GM18870 (cell line): ENCODE results near the gene IP6K1.

Source experiments
- ATAC-seq: cut with Tn5 transposase; IDR thresholded peaks from one replicate; pipeline ENCODE4 v1.9.1; 2021; ENCODE audit warnings: moderate library complexity; ENCODE audit not compliant: unreplicated experiment

The IP6K1 gene

DNA sequence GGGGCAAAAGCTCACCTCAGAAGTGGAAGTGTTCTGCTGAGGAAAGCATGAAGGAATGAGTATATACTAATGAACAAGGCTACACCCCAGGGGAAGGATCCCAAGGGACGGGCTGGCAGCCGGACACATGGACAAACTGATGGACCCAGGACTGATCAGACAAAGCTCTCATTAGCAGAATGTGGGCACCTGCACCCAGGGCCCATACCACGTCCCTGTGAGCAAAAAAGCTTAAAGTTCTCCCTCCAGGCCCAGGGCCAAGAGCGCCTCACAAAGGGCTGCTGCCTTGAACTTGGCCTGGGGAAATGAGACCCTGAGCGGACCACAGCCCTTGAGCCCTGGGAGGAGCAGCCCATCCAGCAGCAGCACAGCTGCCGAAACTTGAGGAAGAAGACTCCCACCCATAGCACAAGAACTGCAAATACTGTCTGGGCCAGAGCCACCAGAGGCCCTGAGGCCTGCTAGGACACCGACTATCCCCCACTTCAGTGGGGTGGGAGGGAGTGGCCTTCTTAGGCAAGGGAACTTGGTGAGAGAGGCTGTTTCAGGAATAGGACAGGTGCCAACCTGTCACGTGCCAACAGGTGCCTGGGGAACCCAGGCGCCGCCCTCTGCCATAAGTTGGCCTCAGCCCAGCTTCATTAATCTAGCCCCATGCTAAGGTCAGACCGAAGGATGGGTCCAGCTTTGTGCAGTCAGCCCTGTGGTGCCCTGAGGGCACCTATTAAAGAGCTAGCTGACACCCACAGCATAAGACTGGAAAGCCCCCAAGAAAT, 60.2 kb downstream of the IP6K1 start:
- no peak for ATAC-seq

DNA sequence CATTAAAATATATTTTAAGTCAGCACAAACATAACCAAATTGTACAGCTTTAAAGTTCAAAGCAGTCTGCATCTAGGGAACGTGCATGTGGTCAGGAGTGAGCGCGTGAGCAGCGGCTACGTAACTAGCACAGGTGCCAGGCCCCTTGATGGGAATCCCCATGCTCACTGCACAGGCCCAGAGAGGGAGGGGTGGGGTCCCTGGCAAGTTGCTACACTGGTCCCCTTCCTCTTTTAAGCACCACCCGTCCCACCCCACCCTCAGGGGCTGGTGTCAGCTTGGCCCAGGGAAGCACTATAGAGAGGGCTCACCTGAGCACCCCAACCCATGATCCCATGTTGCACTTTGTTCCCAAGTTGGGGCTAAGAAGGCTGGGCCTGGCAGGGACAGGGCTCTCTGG, 61.8 kb downstream of the IP6K1 start:
- no peak for ATAC-seq

DNA sequence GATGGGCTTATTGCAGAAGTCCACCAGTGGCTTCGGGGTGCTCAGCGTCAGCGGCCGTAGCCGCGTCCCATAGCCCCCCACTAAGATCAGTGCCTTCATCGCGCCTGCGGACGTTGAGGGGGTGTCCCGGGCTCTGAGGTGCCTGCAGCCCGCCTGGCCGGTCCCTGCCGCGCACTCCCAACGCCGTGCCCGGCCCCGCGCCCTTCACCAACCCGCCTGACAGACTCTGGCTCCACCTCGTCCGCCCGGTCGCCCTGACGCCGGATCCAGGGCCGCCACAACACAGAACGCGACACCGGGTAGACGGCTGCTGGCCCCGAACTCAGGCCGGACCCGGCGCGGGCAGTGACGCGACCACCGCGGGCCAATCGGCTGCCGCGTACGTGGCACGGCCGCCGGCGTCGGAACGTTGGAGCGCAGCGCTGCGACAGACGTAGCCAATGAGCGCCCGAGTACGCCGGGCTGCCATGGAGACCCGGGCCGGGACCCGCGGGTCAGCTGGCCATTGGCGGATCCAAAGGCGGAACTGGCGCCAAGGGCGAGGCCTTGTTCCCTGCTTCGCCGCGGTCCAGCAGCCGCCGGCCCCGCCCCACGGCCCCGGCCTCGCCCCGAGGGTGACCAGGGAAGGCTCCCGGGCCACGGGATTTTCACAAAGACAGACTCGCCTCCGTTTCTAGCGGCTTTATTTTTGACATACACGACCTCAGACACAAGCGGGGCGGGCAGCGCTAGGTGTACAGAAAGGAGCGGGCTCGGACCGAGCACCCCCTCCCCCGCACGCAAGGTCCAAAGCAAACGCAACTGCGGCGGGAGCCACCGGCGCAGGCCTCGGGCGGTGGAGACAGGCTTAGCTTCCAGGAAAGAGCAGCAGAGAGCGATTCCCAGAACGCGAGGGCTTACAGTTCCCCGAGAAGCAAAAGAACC, 62.5 kb downstream of the IP6K1 start, which contains the start of gene GMPPB:
Gene GMPPB (minus strand): TSS at position 324 of the 924 bp plus-strand sequence. CDS start 225 bp downstream, at position 99.
- ATAC-seq, result peak; percentile 51

DNA sequence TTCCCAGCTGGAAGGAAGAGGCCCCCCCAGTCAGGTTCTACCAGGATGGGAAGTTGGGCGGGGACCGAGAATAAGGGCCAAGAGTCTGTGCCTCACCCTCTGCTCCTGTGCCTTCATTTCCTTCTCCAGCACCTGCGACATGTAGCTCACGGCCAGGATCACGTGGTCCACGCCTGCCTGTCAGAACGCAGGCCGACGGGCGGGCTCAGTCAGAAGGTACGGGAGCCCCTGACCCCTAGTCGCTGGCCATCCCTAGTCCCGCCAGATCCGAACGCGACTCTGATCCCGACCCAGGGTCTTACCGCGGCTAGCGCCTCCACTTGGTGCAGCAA, 63.1 kb downstream of the IP6K1 start:
- ATAC-seq, result no peak

DNA sequence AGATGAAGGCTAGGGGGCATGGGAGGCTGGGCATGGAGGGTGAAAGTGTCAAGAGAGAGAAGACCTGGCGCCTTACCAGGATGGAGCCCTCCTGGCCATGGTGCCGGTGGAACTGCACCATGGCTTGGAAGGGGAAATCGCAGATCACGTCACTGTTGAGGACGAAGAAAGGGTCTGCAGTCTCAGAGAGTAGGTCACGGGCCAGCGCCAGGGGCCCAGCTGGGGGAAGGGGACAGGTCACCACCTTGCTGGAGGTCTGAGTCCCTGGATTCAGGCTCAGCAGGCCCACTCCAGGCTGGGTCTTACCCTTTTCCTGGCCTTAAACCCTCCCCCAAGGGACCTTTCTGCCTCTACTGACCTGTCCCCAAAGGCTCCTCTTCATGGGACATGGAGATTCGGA, 63.4 kb downstream of the IP6K1 start:
- no peak for ATAC-seq

DNA sequence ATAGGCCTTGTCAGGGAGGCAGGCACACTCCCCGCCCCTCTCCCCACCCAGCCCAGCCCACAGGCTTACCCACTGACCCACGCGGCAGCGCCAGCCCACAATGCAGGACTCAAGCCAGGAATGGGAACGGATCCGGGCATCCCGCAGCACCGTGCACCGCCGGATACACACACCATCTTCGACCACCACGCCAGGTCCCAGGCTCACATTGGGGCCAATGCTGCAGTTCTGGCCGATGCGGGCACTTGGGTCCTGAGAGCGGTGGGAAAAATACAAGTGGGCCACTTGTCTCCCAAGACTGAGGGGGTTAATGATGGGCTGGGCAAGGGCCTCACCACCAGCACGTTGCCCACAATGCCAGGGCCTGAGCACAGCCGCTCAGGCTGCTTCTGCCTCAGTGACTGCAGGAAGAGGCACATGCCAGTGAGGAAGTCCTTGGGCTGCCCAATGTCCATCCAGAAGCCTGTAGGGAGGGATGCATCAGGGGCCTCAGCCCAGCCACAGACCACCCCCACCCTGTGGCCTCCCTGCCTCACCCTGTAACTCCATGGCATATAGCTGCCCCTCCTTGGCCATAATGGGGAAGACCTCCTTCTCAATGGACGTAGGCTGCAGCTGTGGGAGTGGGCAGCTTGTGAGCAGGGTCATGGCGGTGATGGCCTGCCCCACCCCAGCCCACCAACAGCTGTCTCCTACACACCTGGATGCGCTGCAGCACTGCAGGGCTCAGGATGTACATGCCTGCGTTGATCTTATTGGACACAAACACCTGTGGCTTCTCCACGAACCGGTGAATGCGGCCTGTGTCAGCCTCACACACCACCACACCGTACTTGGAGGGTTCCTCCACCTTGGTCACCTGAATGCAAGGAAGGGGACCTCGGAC, 64.2 kb downstream of the IP6K1 start:
- ATAC-seq, result no peak

DNA sequence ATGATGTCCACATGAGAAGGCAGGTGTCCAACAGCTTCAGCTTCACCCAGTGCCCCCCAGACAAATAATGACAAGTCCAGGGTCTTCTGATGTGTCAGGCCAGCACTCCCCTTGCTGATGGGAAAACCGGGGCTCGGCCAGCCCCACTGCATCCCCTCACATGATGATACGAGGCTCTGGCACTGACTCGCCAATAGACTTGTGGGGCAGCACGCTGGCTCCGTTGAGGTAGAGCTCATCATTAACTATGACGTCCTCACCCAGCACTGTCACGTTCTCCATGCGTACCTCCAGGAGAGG, 64.8 kb downstream of the IP6K1 start:
- ATAC-seq, result no peak

DNA sequence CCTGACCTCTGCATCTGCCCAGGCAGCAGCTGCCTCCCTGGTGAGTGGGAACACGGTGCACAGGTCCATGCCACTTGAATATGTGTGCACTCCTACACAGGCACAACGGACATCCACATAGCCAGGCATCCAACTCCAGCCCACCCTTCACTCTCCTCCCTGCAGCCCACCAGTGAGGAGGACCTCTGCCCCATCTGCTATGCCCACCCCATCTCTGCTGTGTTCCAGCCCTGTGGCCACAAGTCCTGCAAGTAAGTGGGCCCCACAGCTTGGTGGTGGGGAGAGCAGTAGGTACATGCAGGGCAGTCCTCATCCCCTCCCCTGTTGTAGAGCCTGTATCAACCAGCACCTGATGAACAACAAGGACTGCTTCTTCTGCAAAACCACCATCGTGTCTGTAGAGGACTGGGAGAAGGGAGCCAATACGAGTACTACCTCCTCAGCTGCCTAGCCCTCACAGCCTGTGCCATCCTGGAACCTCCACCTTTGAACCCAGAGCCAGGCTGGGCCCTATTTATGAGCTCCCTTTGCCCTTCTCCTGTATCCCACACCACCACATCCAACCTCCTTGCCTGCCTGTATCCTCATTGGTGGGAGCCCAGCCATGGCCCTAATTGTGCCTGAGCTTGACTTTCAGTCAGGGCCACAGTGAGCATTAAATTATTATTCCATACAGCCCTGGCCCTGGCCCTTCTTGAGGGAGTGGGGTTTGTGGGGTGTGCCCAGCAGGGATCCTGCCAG, 65.3 kb downstream of the IP6K1 start:
- ATAC-seq, result no peak

DNA sequence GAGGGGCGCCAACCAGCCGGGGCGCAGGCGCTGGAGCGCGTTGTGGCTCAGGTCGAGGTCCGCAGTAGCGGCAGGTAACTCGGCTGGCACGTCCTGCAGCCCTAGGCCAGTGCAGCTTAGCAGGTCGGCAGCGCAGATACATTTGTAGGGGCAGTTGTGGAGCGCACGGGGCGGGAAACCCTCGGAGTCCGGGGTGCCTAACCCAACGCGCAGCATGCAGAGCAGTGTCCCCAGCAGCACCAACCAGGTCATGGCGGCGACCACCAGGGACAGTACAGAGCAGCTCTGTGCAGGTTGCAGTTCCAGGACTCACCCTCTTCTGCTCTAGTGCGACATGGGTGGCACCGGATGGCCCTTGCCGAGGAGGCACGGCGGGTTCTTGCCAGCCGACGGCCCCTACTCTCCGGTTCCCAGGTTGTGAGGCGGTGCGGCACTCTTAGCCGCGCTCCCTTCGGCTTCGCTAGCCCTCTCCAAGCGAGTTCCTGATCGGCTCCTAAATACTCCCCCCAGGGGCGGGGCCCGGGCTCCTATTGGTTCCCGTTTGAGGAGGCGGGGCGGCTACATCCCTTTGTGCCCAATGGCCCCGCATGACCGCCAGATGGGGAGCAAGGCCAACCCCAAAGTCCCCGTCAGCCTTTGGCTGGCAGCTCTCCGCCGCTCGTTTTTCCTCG, 67.0 kb downstream of the IP6K1 start, which contains the start of gene AMIGO3:
Gene AMIGO3 (minus strand): TSS at position 471 of the 671 bp plus-strand sequence. CDS start 219 bp downstream, at position 252.
- ATAC-seq, result peak; percentile 41

DNA sequence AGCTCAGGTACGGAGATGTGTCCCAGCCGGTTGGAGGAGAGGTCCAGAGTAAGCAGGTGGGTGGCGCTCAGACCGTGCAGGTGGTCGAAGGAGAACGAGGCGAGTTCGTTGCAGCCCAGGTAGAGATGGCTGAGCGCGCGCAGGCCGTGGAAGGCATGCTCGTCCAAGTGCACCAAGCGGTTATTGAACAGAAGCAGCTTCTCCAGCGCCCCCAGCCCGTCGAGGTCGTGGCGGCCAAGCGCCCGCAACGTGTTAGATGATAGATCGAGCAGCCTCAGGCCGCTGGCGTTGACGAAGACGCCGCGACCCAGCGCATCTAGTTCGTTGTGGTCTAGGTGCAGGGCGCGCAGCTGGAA, 67.5 kb downstream of the IP6K1 start:
- ATAC-seq, result no peak

DNA sequence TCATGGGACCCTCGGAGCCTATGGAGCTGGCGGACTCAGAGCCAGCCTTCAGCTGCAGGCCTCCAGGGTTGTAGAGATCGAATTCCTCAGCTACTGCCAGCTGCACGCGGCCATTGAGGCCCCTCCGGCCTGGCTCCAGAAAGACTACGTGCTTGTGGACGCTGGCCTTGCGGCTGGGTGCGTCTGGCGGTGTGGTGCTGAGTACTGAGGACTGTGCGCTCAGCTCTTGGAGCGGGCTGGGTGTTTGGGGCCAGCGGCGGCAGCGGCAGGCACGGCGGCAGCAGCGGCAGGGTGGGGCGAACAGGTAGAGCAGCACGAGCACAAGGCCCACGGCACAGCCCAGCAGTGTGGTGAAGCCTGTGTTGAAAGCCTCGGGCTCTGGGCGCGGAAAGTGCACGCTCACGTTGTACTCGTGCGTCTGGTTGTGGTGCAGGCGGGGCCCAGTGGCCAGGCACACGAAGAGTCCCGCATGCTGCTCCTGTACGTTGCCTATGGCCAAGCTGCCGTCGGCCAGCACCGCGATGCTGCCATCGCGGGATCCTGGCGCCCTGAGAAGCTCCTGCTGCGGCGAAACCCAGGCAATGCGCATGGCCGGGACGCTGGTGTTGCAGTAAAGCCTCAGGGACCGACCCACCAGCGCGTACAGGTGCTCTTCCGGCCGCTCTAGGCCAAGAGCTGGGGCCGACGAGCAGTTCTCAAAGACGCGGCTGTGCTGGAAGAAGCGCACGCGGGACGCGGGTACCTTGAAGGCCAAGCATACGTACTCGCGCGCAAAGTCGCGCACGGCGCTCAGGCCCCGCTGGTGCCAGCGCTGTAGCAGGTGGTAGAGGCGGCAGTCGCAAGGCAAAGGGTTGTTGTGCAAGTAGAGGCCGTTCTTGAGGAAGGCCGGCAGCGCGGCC, 68.1 kb downstream of the IP6K1 start:
- ATAC-seq, result no peak

DNA sequence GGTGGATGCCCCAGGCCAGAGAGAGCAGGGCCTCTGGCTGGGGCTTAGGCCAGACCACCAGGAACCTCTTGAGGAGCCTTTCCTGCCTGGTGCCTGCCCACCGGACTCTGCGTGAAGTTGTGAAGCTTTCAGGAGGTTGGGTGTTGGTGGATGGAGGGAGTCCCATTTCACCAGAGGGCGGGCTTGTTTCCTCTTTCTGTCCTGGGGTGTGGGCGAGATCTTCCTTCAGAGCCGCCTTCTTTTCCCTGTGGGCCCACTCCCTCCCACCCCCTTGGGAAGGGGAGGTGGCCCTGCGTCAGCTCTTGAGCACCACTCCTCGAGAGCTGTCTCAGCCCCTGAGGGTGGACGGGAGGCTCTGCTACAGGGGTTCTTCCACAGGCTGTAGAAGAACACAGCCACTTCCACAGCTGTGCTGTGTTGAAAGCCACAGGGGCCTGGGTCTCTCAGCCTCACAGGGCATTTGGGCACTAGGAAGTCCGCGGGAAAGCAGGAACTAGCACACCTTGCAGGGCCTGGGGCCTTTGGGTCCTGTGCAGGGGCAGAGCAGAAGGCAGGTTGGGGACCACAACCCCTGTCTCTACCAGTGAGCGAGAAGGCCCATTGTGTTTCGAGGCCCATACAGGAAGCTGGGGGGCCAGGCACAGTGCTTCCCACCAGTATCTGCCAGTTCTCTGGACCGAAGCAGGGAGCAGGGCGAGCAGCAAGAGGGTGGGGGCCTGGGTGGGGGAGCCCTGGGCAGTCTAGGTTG, 69.0 kb downstream of the IP6K1 start:
- no peak for ATAC-seq

DNA sequence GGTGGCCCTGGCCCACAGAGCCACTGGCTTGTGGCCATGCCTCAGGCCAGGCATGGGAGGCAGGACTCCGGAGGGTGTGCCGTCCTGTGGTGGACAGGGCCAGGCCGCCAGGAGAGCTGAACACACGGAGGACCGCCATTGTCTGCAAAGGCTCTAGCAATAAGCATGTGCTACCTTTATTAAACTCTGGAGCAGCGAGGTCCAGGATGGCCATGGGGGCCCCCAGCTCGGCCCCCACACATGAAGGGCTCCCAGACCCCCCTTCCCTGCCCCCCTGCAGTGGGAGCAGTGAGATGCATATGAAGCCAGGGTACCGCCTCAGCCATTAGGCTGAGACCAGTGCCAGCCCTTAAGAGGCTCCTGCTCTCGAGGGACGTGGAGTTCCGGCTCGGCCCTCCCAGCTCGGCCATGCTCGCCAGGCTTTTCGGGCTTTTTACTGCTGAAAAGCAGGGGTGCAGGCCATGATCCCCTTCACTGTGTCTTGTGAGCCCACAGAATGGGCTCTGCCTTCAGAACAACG, 69.6 kb downstream of the IP6K1 start:
- no peak for ATAC-seq

DNA sequence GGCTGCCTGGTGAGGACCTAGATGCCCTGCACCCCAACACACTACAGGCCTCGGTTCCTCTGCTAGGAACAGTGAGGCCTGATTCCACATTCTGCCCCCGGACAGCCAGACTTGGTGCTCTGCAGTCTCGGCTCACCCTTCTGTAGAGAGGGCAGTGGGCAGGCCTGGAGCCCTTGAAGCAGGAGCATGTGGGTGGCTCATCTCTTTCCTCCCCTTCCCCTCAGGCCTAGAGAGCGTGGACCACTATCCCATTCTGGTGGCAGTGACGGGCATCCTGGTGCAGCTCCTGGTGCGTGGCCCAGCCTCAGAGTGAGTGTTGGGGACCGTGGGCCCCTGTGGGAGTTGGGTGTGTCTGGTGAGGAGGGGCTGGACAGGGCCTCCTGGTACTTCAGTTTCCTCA, 70.2 kb downstream of the IP6K1 start:
- ATAC-seq, result no peak

DNA sequence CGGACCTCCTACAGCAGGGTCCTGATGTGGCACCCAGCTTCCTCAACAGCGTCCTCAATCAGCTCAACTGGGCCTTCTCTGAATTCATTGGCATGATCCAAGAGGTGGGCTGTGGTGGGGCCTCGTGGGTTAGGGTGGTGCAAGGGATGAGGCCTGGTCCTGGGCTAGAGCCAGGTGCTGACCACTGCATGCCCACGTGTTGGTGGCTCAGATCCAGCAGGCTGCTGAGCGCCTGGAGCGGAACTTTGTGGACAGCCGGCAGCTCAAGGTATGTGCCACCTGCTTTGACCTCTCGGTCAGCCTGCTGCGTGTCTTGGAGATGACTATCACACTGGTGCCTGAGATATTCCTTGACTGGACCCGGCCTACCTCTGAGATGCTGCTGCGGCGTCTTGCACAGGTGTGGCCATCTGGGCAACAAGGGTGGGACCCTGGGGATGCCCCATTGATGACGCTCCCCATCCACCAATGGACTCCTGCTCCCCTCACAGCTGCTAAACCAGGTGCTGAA, 70.7 kb downstream of the IP6K1 start:
- ATAC-seq, result no peak

DNA sequence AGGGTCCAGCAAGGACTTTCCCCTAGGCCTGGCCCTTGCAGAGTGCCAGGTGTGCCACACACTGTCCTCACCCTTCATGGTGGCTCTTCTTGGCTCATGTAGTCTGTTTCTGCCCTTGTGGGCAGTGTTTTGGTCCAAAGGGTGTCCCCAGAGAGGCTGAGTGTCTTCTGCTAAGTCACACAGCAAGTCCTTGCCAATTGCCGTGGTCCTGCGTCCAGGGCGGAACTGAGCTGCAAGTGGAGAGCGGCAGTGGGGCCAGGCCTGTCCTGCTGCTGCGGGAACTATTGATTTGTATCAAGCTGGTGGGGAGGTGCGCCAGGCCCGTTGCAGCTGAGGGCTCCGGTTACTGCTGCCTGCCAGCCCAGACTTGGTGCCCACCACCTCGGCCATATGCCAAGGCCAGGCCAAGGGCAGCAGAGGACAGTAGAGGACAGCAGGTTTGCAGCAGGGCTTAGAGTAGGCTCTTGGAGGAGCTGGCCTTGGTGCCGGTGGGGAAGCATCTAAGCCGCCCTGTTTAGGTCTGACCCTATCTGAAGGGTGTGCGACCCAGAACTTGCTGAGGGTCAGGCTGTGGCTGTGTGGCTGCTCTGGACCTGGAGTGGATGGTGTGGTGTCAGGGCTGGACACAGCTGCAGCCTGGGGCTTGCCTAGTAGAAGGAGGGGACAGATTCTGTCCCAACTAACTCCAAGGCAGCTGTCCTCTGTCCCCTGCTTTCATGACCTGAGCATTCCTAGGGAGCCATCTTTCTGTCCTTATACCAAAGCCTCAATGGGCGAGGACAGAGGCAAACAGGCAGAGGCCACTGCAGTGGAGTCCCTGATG, 71.4 kb downstream of the IP6K1 start:
- no peak for ATAC-seq
